GM10847 (cell line): ENCODE results near the gene TMEM258.

Experiments
- POLR2A ChIP-seq: IDR thresholded peaks from 2 replicates; pipeline ENCODE4 v1.6.1; 2011; ENCODE audit not compliant: insufficient read length; ENCODE audit errors: extremely low read depth

The TMEM258 gene

DNA sequence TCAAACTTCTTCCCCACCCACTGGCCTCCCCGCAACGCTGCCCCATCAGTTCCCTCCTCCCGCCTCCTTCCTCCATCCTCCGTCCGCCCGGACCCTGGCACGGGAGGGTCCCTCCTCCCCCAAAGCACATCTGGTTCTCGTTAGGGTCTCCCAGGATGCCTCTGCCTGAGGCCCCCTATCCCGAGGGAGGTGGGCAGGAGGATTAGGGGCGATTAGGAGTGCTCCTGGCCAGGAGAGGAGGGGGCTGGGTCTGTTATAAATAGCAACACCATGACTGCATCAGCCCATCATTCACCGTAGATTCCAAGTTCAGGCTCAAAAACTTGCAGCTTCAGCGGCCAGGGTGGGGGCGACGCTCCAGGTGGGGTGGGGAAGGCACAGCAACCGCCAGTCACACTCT, 29.6 kb downstream of the TMEM258 start:
- no peak for TF ChIP-seq POLR2A

DNA sequence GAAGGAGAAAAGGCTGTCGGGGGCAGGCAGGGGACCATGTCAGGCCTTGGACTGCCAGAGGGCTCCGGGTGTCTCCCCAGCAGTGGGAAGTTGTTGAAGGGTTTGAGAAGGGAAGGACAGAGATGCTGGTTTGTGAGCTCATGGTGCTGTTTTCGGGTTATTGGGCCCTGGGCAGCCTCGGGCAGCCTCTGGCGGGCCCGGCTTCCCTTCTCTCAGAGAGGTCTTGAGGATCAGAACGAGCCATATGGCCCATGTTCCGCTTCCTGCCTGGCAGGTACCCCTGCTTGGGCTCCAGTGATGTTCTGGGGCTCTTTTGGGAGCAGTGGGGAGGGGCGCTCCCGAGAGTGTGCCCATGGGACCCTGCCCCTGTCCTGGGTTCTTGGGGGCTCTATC, 30.2 kb downstream of the TMEM258 start:
- TF ChIP-seq POLR2A = no peak

GRCh38 chr11:61761440-61762222, 30.8 kb downstream of the TMEM258 start:
- no peak for TF ChIP-seq POLR2A

- TF ChIP-seq POLR2A = no peak
These were observed 31.5 kb downstream of the TMEM258 start for GRCh38 chr11:61760946-61761345.

DNA sequence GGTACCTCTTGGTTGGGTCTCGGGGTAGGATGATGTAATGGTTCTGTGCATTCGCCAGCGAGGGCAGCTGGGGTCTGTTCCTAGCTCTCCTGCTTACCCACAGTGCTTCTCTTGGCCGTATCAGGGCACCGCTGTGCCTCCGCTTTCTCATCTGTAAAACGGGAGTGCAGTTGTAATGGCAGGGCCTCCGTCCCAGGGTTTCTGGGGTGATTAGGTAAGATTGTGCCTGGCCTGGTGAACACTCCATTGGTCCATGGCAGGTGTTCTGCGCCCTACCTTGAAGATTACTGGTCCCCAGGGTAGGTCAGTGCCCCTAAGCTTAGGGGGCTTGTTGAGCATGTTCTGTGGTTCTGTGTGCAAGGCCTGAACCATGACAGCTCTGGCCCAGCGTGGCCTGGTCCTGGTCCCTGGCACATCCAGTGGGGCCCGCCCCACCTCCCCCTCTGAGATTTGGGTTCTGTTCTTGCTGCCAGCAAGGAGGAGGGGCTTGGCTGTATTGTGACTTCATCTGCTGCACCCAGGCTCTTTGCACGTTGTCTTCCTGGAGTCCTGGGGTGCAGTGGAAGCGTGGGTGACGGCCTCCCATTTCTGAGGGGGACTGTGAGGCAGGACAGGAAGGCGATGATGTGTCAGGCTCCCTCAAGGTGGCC, 35.1 kb downstream of the TMEM258 start:
- TF ChIP-seq POLR2A = no peak

GRCh38 chr11:61756452-61757212, 35.8 kb downstream of the TMEM258 start:
- TF ChIP-seq POLR2A = no peak

GRCh38 chr11:61756147-61756451, 36.3 kb downstream of the TMEM258 start:
- TF ChIP-seq POLR2A = no peak

- no peak for TF ChIP-seq POLR2A
These were observed 37.6 kb downstream of the TMEM258 start for GRCh38 chr11:61754534-61755482.

- no peak for TF ChIP-seq POLR2A
These were observed 38.7 kb downstream of the TMEM258 start for GRCh38 chr11:61753672-61754071.

DNA sequence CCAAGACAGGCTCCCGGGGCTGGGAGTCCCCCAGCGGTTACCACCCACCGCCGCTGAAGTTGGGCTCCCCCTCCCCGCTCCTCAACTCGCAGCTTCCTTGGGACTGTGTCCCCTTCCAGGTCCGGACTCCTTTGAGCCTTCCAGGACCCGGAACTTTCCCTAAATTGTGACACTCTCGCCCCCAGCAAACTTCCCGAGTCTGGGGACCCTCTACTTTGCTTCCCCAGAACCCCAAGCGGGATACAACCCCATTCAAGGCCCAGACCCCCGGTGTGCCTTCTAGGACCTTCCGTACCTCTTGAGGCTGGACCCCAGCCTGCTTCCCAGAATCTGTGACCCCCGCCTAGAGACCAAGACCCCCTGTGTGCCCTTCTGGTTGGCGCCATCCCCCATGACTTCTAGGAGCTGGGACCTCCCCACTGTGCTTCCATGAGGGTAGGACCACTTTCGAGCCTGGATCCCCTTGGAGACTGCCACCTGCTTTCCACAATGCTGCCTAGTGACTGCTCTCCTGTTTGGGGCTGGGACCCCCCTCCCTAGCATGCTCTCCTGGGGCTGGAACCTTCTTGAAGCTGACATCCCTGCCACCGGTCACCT, 39.4 kb downstream of the TMEM258 start:
- no peak for TF ChIP-seq POLR2A

GRCh38 chr11:61752117-61752924, 40.1 kb downstream of the TMEM258 start, which contains the start of gene MYRF:
Gene MYRF, plus strand, starts transcription at chr11:61752636. Its CDS starts 109 bp downstream, at chr11:61752745.
- no peak for TF ChIP-seq POLR2A

GRCh38 chr11:61751384-61751783, 41.0 kb downstream of the TMEM258 start:
- no peak for TF ChIP-seq POLR2A

GRCh38 chr11:61750631-61751273, 41.6 kb downstream of the TMEM258 start:
- no peak for TF ChIP-seq POLR2A

DNA sequence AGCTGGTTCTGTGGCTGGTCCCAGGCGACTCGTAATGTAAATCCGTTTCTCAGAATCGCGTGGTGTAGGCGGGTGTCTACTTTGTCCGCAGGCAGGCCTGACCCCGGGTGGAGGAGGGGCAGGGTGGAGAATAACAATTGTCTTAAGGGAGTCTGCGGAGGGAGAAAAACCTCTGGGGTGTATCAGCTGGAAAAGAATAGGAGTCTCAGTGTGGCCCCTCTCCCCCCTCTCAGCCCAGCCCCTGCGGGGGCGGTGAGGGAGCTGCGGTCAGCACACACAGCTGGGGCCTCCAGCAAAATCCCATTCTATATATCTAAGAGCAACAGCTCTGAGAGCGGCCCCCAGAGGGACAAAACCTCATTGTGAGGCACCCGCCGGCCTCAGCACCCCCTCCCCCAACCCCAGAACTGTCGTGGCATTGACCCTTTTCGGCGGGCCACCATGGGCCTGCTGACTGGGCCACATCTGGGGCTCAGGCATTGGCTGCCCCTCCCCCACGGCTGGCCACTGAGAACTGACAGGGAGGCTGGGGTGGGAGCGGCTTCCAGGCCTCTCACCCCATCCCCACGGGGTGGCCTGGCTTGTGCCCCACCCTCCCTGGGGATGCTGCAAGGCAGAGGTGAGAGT, 42.7 kb downstream of the TMEM258 start:
- no peak for TF ChIP-seq POLR2A
